ENCODE data around the gene RAPH1.

RAPH1 gene

GRCh38 chr2:203489531-203489930 lies 45.6 kb downstream of the RAPH1 start:
- Histone ChIP-seq H3K9ac (no peak overlapping the region), H3K27me3 (peaks cover 0 to 15% (median 0%) of the 10 kb centered on the region in 11 experiments; a peak in 3 of 22 replicates), H3K4me3 (no peak overlapping the region), H3K36me3 (peaks cover 0 to 95% (median 0%) of the 10 kb centered on the region in 11 experiments; a peak in 6 of 22 replicates), H3K9me3 (replicated peaks in 1 of 11) (no peaks in the 10 kb centered on the region), H3K4me2 (no peak overlapping the region), H4K20me1 (peaks cover 0 to 40% (median 0%) of the 10 kb centered on the region in 11 experiments; a peak in 3 of 22 replicates), H3K4me1 (peaks cover 15 to 46% (median 24%) of the 10 kb centered on the region in 10 experiments), H3K27ac (no peak overlapping the region)
- no peak for TF ChIP-seq Cebpa-rat (IDR thresholded peaks at IDR 0.05)

- Histone ChIP-seq H3K4me2 (peak overlapping the region in 6 of 11 experiments; percentile 3 to 44 (median 22); a peak in 9 of 22 replicates), H3K9me3 (replicated peaks in 1 of 11) (no peaks in the 10 kb centered on the region), H3K36me3 (peaks cover 0 to 97% (median 0%) of the 10 kb centered on the region in 11 experiments; a peak in 6 of 22 replicates), H3K4me3 (no peak overlapping the region), H3K4me1 (peaks cover 0 to 24% (median 5%) of the 10 kb centered on the region in 10 experiments; a peak in 10 of 20 replicates), H4K20me1 (peaks cover 0 to 31% (median 0%) of the 10 kb centered on the region in 11 experiments; a peak in 3 of 22 replicates), H3K27ac (0 out of 22 replicates have a peak overlapping the region, but pooled peaks of 1 of the 11 experiments have one; percentile 8), H3K9ac (peak overlapping the region in 1 of 11 experiments; percentile 18; a peak in 1 of 22 replicates), H3K27me3 (peaks cover 0 to under 1% (median 0%) of the 10 kb centered on the region in 11 experiments; a peak in 2 of 22 replicates)
- TF ChIP-seq Cebpa-rat (IDR thresholded peaks at IDR 0.05) = no peak
Measured at GRCh38 chr2:203484266-203485112, 50.6 kb downstream of the RAPH1 start.

GRCh38 chr2:203480623-203481022 lies 54.5 kb downstream of the RAPH1 start:
- Histone ChIP-seq H3K27ac (no peak overlapping the region), H3K4me1 (peaks cover 0 to 14% (median 5%) of the 10 kb centered on the region in 10 experiments; a peak in 10 of 20 replicates), H4K20me1 (peaks cover 0 to 45% (median 0%) of the 10 kb centered on the region in 11 experiments; a peak in 4 of 22 replicates), H3K9ac (no peak overlapping the region), H3K4me3 (no peak overlapping the region), H3K27me3 (no peaks in the 10 kb centered on the region), H3K36me3 (peaks cover 0 to 94% (median 0%) of the 10 kb centered on the region in 11 experiments; a peak in 5 of 22 replicates), H3K9me3 (replicated peaks in 1 of 11) (no peaks in the 10 kb centered on the region), H3K4me2 (no peak overlapping the region)
- TF ChIP-seq Cebpa-rat (IDR thresholded peaks at IDR 0.05) = no peak

- Histone ChIP-seq H3K9ac (no peak overlapping the region), H3K9me3 (replicated peaks in 1 of 11) (no peaks in the 10 kb centered on the region), H3K4me2 (no peak overlapping the region), H3K4me1 (no peaks in the 10 kb centered on the region), H3K27ac (no peak overlapping the region), H3K4me3 (no peak overlapping the region), H4K20me1 (peaks cover 0 to 69% (median 0%) of the 10 kb centered on the region in 11 experiments; a peak in 4 of 22 replicates), H3K27me3 (no peaks in the 10 kb centered on the region), H3K36me3 (peaks cover 0 to 87% (median 0%) of the 10 kb centered on the region in 11 experiments; a peak in 5 of 22 replicates)
- TF ChIP-seq Cebpa-rat (IDR thresholded peaks at IDR 0.05) = no peak
Measured at GRCh38 chr2:203476881-203477280, 58.2 kb downstream of the RAPH1 start.

GRCh38 chr2:203471323-203471722 lies 63.8 kb downstream of the RAPH1 start:
- no peaks in the 10 kb centered on the region for H3K9me3 ChIP-seq (replicated peaks in 1 of 11)
- H3K4me2 ChIP-seq = no peak overlapping the region
- H3K4me1 ChIP-seq = peaks cover 0 to 33% (median 0%) of the 10 kb centered on the region in 10 experiments; a peak in 6 of 20 replicates
- peaks cover 0 to 61% (median 0%) of the 10 kb centered on the region in 11 experiments; a peak in 5 of 22 replicates for H3K36me3 ChIP-seq
- H3K27me3 ChIP-seq = no peaks in the 10 kb centered on the region
- no peak overlapping the region for H3K4me3 ChIP-seq
- H3K27ac ChIP-seq = no peak overlapping the region
- H4K20me1 ChIP-seq = peaks cover 0 to 47% (median 0%) of the 10 kb centered on the region in 11 experiments; a peak in 4 of 22 replicates
- H3K9ac ChIP-seq = no peak overlapping the region
- no peak for TF ChIP-seq Cebpa-rat (IDR thresholded peaks at IDR 0.05)

GRCh38 chr2:203470371-203470770 lies 64.7 kb downstream of the RAPH1 start:
- Histone ChIP-seq H3K27me3 (no peaks in the 10 kb centered on the region), H4K20me1 (peaks cover 0 to 56% (median 0%) of the 10 kb centered on the region in 11 experiments; a peak in 4 of 22 replicates), H3K4me2 (peak overlapping the region in 2 of 11 experiments; percentile 2 to 25; a peak in 1 of 22 replicates), H3K4me3 (no peak overlapping the region), H3K9ac (no peak overlapping the region), H3K4me1 (peaks cover 0 to 42% (median 0%) of the 10 kb centered on the region in 10 experiments; a peak in 6 of 20 replicates), H3K36me3 (peaks cover 0 to 62% (median 0%) of the 10 kb centered on the region in 11 experiments; a peak in 6 of 22 replicates), H3K9me3 (replicated peaks in 1 of 11) (no peaks in the 10 kb centered on the region), H3K27ac (no peak overlapping the region)
- no peak for TF ChIP-seq Cebpa-rat (IDR thresholded peaks at IDR 0.05)

GRCh38 chr2:203469546-203469945 lies 65.6 kb downstream of the RAPH1 start:
- Histone ChIP-seq H3K4me1 (peaks cover 0 to 43% (median 0%) of the 10 kb centered on the region in 10 experiments; a peak in 6 of 20 replicates), H3K4me3 (no peak overlapping the region), H3K9ac (no peak overlapping the region), H3K27ac (no peak overlapping the region), H3K4me2 (peak overlapping the region in 3 of 11 experiments; percentile 7 to 25 (median 25); a peak in 3 of 22 replicates), H3K9me3 (replicated peaks in 1 of 11) (no peaks in the 10 kb centered on the region), H4K20me1 (peaks cover 0 to 57% (median 0%) of the 10 kb centered on the region in 11 experiments; a peak in 4 of 22 replicates), H3K27me3 (no peaks in the 10 kb centered on the region), H3K36me3 (peaks cover 0 to 62% (median 0%) of the 10 kb centered on the region in 11 experiments; a peak in 6 of 22 replicates)
- no peak for TF ChIP-seq Cebpa-rat (IDR thresholded peaks at IDR 0.05)

- no peak overlapping the region for H3K4me3 ChIP-seq
- peaks cover 0 to 20% (median 0%) of the 10 kb centered on the region in 10 experiments; a peak in 6 of 20 replicates for H3K4me1 ChIP-seq
- peaks cover 0 to 40% (median 0%) of the 10 kb centered on the region in 11 experiments; a peak in 1 of 22 replicates for H4K20me1 ChIP-seq
- no peaks in the 10 kb centered on the region for H3K9me3 ChIP-seq (replicated peaks in 1 of 11)
- no peak for TF ChIP-seq Cebpa-rat (IDR thresholded peaks at IDR 0.05)
- no peak overlapping the region for H3K4me2 ChIP-seq
- H3K36me3 ChIP-seq = peaks cover 0 to 83% (median 0%) of the 10 kb centered on the region in 11 experiments; a peak in 6 of 22 replicates
- no peak overlapping the region for H3K27ac ChIP-seq
- no peaks in the 10 kb centered on the region for H3K27me3 ChIP-seq
- no peak overlapping the region for H3K9ac ChIP-seq
Measured at GRCh38 chr2:203463266-203463678, 71.8 kb downstream of the RAPH1 start.
